HG02763 (cell line): Measurements from ENCODE around the gene JARID2.
"Not testable (repeated sequence)": the region's sequence is repeated elsewhere in the genome, so short reads cannot be mapped to it uniquely, and the experiment has no call there.

ENCODE experiments used
- ATAC-seq: cut with Tn5 transposase; IDR thresholded peaks from one replicate; pipeline ENCODE4 v1.9.1; 2021; ENCODE audit warnings: mild to moderate bottlenecking, moderate library complexity; ENCODE audit not compliant: unreplicated experiment

JARID2 gene

GRCh38 chr6:15287670-15288375 is 42.0 kb downstream of the JARID2 start:
- ATAC-seq, result peak; percentile 90

GRCh38 chr6:15288856-15289255 is 43.0 kb downstream of the JARID2 start:
- no peak for ATAC-seq

GRCh38 chr6:15289456-15289855 is 43.6 kb downstream of the JARID2 start:
- ATAC-seq, result not testable (repeated sequence)

GRCh38 chr6:15290067-15290680 is 44.3 kb downstream of the JARID2 start:
- ATAC-seq, result no peak

GRCh38 chr6:15290962-15291704 is 45.3 kb downstream of the JARID2 start:
- no peak for ATAC-seq

GRCh38 chr6:15292721-15293302 is 46.9 kb downstream of the JARID2 start:
- no peak for ATAC-seq

GRCh38 chr6:15293674-15294073 is 47.8 kb downstream of the JARID2 start:
- no peak for ATAC-seq

GRCh38 chr6:15294504-15294903 is 48.6 kb downstream of the JARID2 start:
- ATAC-seq, result no peak

- no peak for ATAC-seq
Observed at GRCh38 chr6:15296249-15296648, 50.4 kb downstream of the JARID2 start.

- peak; percentile 37 for ATAC-seq
Observed at GRCh38 chr6:15296735-15297134, 50.9 kb downstream of the JARID2 start.

- ATAC-seq, result not testable (repeated sequence)
Observed at GRCh38 chr6:15297167-15297566, 51.3 kb downstream of the JARID2 start.

- ATAC-seq, result no peak
Observed at GRCh38 chr6:15297895-15298590, 52.2 kb downstream of the JARID2 start.

GRCh38 chr6:15299430-15300131 is 53.7 kb downstream of the JARID2 start:
- peak; percentile 76 for ATAC-seq

GRCh38 chr6:15301179-15302006 is 55.5 kb downstream of the JARID2 start:
- ATAC-seq, result no peak

- ATAC-seq, result no peak
Observed at GRCh38 chr6:15303162-15303919, 57.5 kb downstream of the JARID2 start.

- ATAC-seq, result no peak
Observed at GRCh38 chr6:15303920-15304291, 58.0 kb downstream of the JARID2 start.

- no peak for ATAC-seq
Observed at GRCh38 chr6:15304337-15305042, 58.6 kb downstream of the JARID2 start.

- no peak for ATAC-seq
Observed at GRCh38 chr6:15305496-15305895, 59.6 kb downstream of the JARID2 start.
